GM19351 (cell line): ENCODE results near the gene CNTNAP4.
A peak's percentile ranks its signal among the peaks of the same experiment; 100 is the strongest.

Source experiments
- ATAC-seq: cut with Tn5 transposase; IDR thresholded peaks from one replicate; pipeline ENCODE4 v1.9.1; 2021; ENCODE audit warnings: mild to moderate bottlenecking, moderate library complexity; ENCODE audit not compliant: unreplicated experiment

The CNTNAP4 gene

GRCh38 chr16:76574651-76575050 lies 297.4 kb downstream of the CNTNAP4 start:
- ATAC-seq, result no peak

DNA sequence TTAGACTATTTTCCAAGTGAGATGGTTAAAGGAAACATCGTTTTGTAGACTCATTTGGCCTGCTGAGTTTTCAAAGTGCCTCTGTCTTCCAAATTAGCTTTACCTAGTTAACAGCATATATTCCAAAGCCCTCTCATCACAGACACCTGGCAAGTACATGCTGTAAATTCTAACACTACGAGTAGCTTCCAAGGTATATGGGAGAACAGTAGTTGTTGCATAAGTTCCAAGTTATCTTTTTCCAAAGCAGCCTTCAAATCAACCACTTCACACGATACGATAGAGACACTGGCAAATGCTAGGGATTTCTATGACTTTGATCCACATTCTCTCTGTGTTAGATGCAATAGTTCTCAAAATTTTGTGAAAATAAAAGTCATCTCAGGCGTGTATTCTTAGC lies 299.3 kb downstream of the CNTNAP4 start:
- no peak for ATAC-seq

DNA sequence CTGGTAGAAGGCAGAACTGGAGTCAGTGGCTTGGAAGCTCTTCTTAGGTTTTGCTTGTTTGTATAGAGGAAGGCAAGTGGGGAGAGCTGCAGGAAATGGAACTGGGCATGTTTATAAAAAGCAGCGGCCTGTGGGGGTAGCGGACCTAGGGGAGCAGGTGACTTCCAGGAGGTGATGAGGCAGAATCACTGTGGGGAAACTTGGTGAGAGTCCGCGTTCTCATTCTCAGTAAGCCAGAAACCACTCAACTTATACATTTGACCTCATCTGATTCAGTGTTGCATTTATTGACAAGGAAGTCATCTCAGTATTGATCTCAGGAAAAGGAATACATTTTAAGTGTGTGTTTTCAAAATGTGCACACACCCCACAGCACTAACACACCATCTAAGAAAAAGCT lies 299.8 kb downstream of the CNTNAP4 start:
- peak; percentile 83 for ATAC-seq

DNA sequence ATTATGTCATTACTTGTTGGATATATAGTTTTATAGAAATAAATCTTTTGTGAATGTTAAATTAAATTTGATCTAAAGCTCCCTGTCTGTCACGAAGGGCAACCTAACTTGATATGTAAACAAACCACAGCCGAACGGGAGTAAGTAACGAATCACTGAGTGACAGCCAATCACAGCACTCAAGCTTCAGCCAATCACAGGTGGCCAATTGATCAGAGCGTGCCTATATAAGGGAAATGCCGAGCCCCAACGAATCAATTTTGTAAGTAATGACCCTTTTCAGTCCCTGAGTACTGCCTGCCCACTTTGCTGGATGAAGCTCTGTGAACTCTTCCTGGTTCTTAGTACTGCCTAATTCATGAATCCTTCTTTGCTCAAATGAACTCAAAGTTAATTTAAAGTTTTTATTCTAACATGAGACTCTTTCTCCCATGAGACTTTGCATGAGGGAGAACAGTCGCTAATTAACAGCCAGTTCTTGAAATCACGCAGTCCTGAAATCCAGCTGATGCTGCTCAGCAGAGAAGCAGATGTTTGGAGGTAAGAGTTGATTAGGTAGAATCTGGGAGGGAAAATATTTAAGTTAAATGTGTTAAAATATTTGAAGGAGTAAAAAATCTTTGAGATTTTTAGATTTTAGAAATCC lies 302.2 kb downstream of the CNTNAP4 start:
- no peak for ATAC-seq

- ATAC-seq, result no peak
Measured at GRCh38 chr16:76583466-76583865, 306.3 kb downstream of the CNTNAP4 start.

DNA sequence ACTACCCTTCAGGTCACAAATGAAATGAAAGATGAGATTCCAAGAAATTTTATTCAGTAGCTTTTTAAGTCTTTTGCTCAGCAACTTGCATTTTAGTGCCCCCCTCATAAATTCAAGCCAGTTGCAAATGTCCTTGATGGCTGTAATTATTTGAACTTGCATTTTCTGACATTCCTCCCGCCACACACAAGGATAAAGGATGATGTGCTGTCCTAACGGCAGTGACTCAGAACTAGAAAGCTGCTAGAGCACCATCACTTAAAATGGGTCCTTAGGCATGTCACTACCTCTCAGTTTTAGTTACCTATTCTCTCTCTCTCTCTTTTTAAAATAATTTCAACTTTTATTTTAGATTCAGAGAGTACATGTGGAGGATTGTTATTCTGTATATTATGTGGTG lies 306.7 kb downstream of the CNTNAP4 start:
- no peak for ATAC-seq

GRCh38 chr16:76598498-76598897 lies 321.3 kb downstream of the CNTNAP4 start:
- ATAC-seq, result no peak

DNA sequence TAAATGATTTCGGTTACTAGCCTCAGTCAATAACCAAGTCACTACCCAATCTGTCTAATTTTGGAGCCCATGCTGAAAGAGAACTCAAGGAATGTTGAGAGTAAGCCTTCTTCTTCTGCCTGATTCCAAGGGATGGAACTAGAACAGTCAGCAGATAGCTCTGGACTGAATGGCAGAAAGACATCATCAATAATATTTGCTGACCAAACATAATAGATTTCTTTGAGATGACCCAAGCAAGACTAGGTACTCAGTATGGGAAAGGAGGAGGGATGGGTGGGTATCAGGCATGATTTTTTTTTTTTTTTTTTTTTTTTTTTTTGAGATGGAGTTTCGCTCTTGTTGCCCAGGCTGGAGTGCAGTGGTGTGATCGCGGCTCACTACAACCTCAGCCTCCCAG lies 330.1 kb downstream of the CNTNAP4 start:
- ATAC-seq, result no peak
